ENCODE results near the gene HDAC4. TPM values are rescaled to one million over a fixed set of nuclear protein-coding genes. Genes with fewer than 3 reads are reported as not detected.

Gene HDAC4
- total RNA-seq, 6 donors from 2014 or later: 16.1 to 108 (median 45.0) TPM

- TF ChIP-seq, protein P1, sequence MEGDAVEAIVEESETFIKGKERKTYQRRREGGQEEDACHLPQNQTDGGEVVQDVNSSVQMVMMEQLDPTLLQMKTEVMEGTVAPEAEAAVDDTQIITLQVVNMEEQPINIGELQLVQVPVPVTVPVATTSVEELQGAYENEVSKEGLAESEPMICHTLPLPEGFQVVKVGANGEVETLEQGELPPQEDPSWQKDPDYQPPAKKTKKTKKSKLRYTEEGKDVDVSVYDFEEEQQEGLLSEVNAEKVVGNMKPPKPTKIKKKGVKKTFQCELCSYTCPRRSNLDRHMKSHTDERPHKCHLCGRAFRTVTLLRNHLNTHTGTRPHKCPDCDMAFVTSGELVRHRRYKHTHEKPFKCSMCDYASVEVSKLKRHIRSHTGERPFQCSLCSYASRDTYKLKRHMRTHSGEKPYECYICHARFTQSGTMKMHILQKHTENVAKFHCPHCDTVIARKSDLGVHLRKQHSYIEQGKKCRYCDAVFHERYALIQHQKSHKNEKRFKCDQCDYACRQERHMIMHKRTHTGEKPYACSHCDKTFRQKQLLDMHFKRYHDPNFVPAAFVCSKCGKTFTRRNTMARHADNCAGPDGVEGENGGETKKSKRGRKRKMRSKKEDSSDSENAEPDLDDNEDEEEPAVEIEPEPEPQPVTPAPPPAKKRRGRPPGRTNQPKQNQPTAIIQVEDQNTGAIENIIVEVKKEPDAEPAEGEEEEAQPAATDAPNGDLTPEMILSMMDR (IDR thresholded peaks at IDR 0.05): no peak
- peak in 1 of 2 donors; percentile 41 for TF ChIP-seq POLR2AphosphoS5 (IDR thresholded peaks at IDR 0.05)
- peak in 2 of 4 donors; percentile 29 to 51 for TF ChIP-seq EP300 (IDR thresholded peaks at IDR 0.05)
- peak in 1 of 4 donors; percentile 39 for TF ChIP-seq POLR2A (IDR thresholded peaks at IDR 0.05)
- ATAC-seq (ENCODE audit: low FRiP score in 2 of 2) (peak; percentile 38 to 49), DNase-seq (peak in 1 of 2 donors; percentile 60)
- Histone ChIP-seq H3K4me3 (peak overlapping the region in 2 of 4 donors; percentile 11 to 12), H3K36me3 (no peaks in the 10 kb centered on the region), H3K4me1 (peaks cover 7 to 27% (median 16%) of the 10 kb centered on the region in 4 donors), H3K9me3 (no peaks in the 10 kb centered on the region), H3K27ac (peak overlapping the region in 3 of 4 donors; percentile 10 to 73 (median 15)), H3K27me3 (no peaks in the 10 kb centered on the region)
- WGBS, 2 donors: 56 to 63% methylated on average over 6 to 15 of the region's 15 CpGs
Observed at GRCh38 chr2:239240414-239240881, 160.4 kb downstream of the HDAC4 start.

GRCh38 chr2:239239607-239240413 is 161.0 kb downstream of the HDAC4 start:
- peak in 1 of 2 donors; percentile 56 for ATAC-seq (ENCODE audit: low FRiP score in 2 of 2)

DNA sequence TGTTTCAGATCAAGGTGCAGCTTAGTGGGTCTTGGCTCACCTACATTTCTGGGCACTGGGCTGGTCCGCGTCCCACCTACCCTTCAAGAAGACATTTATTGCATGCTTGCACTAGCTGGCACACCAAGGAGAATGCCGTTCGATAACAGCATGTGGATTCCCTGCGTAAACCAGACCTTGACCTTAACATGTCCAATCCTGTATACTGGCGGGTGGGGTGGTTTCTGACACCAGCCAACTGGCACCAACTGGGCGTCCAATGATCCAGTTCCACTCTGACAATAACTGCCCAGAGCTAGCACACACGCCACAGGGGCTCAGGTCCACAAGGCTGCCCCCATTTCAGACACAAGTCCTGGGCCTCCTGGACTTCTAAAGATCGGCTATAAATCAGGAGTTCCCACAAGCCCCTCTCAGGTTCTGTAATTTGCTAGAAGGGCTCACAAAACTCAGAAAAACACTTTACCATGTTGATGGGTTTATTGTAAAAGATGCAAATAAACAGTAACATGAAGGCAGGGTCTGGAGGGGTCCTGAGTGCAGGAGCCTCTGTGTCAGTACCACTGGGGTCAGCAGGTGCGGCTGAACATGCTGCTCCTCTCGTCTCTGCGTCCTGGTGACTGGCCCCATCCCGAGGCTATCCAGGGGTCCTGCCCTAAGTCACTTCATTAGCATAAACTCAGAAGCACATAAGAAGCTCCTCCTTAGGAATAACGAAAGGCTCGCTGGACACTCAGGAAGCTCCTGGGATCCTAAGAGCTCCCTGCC is 161.8 kb downstream of the HDAC4 start:
- TF ChIP-seq EP300 (IDR thresholded peaks at IDR 0.05) (no peak), POLR2A (IDR thresholded peaks at IDR 0.05) (no peak), POLR2AphosphoS5 (IDR thresholded peaks at IDR 0.05) (no peak)
- TF ChIP-seq, protein P1 (IDR thresholded peaks at IDR 0.05): no peak
- Histone ChIP-seq H3K9me3 (no peaks in the 10 kb centered on the region), H3K36me3 (no peaks in the 10 kb centered on the region), H3K27me3 (no peaks in the 10 kb centered on the region), H3K4me1 (peaks cover 7 to 26% (median 18%) of the 10 kb centered on the region in 4 donors), H3K4me3 (no peak overlapping the region), H3K27ac (peak overlapping the region in 2 of 4 donors; percentile 10 to 73)
- no peak for ATAC-seq (ENCODE audit: low FRiP score in 2 of 2)
- 91 to 92% methylated on average over 6 to 15 of the region's 15 CpGs for WGBS, 2 donors
- no peak for DNase-seq

More at GRCh38 chr2:239239607-239240413, 161.0 kb downstream of the HDAC4 start:
- no peaks in the 10 kb centered on the region for H3K9me3 ChIP-seq
- H3K4me1 ChIP-seq: peaks cover 7 to 26% (median 16%) of the 10 kb centered on the region in 4 donors
- DNase-seq: no peak
- no peaks in the 10 kb centered on the region for H3K36me3 ChIP-seq
- WGBS, 2 donors: 68 to 71% methylated on average over 25 to 29 of the region's 29 CpGs
- no peak for TF ChIP-seq EP300 (IDR thresholded peaks at IDR 0.05)
- TF ChIP-seq, protein P1 (IDR thresholded peaks at IDR 0.05): no peak
- no peak for TF ChIP-seq POLR2A (IDR thresholded peaks at IDR 0.05)
- TF ChIP-seq POLR2AphosphoS5 (IDR thresholded peaks at IDR 0.05): peak in 1 of 2 donors; percentile 48
- H3K4me3 ChIP-seq: peak overlapping the region in 2 of 4 donors; percentile 11 to 12
- H3K27ac ChIP-seq: peak overlapping the region; percentile 10 to 73 (median 25)
- H3K27me3 ChIP-seq: no peaks in the 10 kb centered on the region

DNA sequence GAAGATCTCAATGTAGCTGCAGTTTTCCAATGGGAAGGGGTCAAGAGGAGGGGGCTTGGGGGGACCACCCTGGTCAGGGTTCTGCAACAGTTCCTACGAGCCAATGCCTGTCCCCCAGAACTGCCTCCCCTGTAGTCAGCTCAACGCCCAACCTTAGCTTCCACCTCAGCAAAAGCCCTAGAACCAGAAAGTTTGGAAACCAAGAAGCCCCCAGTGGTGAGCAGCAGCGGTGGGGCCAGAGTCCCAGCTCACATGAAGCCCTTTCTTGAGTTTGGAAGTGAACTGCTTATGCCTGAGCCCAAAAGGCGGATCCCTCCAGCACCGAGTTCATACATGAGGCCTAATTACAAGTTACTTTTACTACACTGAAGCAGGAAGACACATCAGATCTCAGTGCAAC is 162.4 kb downstream of the HDAC4 start:
- H3K27me3 ChIP-seq: no peaks in the 10 kb centered on the region
- H3K27ac ChIP-seq: no peak overlapping the region
- WGBS, 2 donors: 93 to 95% methylated on average over 5 of the region's 5 CpGs
- H3K9me3 ChIP-seq: no peaks in the 10 kb centered on the region
- ATAC-seq (ENCODE audit: low FRiP score in 2 of 2) (no peak), DNase-seq (no peak)
- H3K36me3 ChIP-seq: no peaks in the 10 kb centered on the region
- no peak for TF ChIP-seq EP300 (IDR thresholded peaks at IDR 0.05)
- TF ChIP-seq, protein P1 (IDR thresholded peaks at IDR 0.05): no peak
- no peak for TF ChIP-seq POLR2AphosphoS5 (IDR thresholded peaks at IDR 0.05)
- no peak for TF ChIP-seq POLR2A (IDR thresholded peaks at IDR 0.05)
- H3K4me3 ChIP-seq: no peak overlapping the region
- peaks cover 13 to 26% (median 21%) of the 10 kb centered on the region in 4 donors for H3K4me1 ChIP-seq
